NCI-H1930 (cell line): ENCODE data around the gene BNIP1.

Source experiments
- DNase-seq, 2 experiments: peaks; one replicate each; lab custom pipeline; 2025; lab: John Stamatoyannopoulos, UW

BNIP1 gene

DNA sequence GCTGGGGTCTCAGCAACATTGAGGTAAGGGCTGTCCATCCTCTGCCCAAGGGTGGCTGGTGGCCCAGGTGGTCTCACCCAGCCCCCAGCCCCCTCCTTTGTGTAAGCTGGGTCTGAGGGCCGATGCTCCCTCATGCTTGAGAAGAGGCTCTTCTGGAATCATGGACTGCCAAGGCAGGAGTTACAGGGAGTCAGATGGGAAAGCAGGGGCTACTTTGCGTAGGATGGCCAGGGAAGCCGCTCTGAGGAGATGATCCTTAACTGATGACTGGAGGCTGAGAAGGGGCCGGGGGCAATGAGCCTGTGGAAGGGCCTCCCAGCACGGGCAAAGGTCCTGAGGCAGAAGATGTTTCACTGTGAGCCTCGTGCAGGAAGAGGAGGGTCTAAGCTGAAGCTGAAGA lies 67.0 kb downstream of the BNIP1 start:
- DNase-seq: no peak

DNA sequence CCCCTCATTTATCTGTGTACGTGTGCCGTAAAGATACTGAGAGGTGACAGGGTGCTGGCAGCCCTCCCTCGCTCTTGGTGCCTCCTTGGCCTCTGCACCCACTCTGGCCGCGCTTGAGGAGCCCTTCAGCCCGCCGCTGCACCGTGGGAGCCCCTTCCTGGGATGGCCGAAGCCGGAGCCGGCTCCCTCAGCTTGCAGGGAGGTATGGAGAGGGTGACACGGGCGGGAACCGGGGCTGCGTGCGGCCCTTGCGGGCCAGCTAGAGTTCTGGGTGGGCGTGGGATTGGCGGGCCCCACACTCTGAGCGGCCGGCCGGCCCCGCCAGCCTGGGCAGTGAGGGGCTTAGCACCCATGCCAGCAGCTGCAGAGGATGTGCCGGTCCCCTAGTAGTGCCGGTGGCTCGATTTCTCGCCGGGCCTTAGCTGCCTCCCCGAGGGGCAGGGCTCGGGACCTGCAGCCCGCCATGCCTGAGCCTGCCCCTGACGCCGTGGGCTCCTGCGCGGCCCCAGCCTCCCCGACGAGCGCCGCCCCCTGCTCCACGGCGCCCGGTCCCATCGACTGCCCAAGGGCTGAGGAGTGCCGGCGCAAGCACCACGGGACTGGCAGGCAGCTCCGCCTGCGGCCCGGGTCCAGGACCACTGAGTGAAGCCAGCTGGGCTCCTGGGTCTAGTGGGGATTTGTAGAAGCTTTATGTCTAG lies 69.1 kb downstream of the BNIP1 start:
- DNase-seq: no peak
